ENCODE measurements around the gene HDAC4. TPM values are rescaled to one million over a fixed set of nuclear protein-coding genes. Genes with fewer than 3 reads are reported as not detected.

HDAC4 gene
- total RNA-seq, 1 donor from 2014 or later = 46.2 TPM

GRCh38 chr2:239124152-239124899, 276.5 kb downstream of the HDAC4 start:
- H3K27ac Mint-ChIP-seq = no peak overlapping the region
- H3K27me3 Mint-ChIP-seq = no peaks in the 10 kb centered on the region
- H3K4me3 Mint-ChIP-seq (ENCODE audit: low read depth) = no peak overlapping the region
- no peaks in the 10 kb centered on the region for H3K4me1 Mint-ChIP-seq (ENCODE audit: low read depth)
- H3K36me3 Mint-ChIP-seq (ENCODE audit: insufficient read depth) = peaks cover 14% of the 10 kb centered on the region
- no peaks in the 10 kb centered on the region for H3K9me3 Mint-ChIP-seq (ENCODE audit: low read depth)
- no peak for TF ChIP-seq CTCF (IDR thresholded peaks at IDR 0.05; ENCODE audit: unreplicated experiment)
- DNase-seq (ENCODE audit: low spot score, unreplicated experiment) = no peak

DNA sequence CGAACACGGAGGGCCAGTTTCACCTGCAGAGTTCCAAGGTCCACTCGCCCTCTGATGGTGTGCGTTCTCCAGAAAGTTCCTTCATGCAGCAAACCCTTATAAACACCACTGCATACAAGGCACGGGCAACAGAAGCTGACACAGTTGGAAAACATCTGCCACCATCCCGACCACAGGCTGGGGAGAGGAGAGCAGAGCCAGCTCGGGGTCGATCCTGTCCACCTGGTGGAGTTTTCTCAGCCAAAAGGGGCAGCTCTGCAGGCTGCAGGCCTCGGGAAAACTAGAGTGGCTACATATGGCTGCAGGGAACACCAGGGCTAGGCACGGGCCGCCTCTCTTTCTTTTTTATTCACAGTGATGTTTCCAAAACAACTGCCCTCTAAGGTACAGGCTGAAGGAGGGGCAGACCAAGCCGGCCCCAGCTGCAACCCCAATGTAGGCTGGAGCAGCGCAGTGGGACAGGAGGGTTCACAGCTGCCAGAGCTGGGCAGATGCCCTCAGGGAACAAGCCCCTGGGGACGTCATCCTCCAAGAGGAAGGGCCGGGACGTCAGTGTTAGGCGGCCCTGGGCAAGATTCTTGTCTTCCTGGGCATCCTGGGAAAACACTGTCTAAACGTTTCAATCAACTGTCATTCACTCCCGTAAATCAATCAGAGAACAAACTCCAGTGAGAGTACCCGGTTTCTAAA, 278.3 kb downstream of the HDAC4 start:
- Mint-ChIP-seq H3K27me3 (no peaks in the 10 kb centered on the region), H3K27ac (no peak overlapping the region), H3K9me3 (ENCODE audit: low read depth) (no peaks in the 10 kb centered on the region), H3K36me3 (ENCODE audit: insufficient read depth) (peaks cover 14% of the 10 kb centered on the region), H3K4me3 (ENCODE audit: low read depth) (no peak overlapping the region), H3K4me1 (ENCODE audit: low read depth) (no peaks in the 10 kb centered on the region)
- DNase-seq (ENCODE audit: low spot score, unreplicated experiment) = no peak
- no peak for TF ChIP-seq CTCF (IDR thresholded peaks at IDR 0.05; ENCODE audit: unreplicated experiment)

GRCh38 chr2:239121600-239122012, 279.2 kb downstream of the HDAC4 start:
- no peak for DNase-seq (ENCODE audit: low spot score, unreplicated experiment)
- no peak overlapping the region for H3K4me3 Mint-ChIP-seq (ENCODE audit: low read depth)
- H3K27me3 Mint-ChIP-seq = no peaks in the 10 kb centered on the region
- no peaks in the 10 kb centered on the region for H3K4me1 Mint-ChIP-seq (ENCODE audit: low read depth)
- H3K36me3 Mint-ChIP-seq (ENCODE audit: insufficient read depth) = peaks cover 16% of the 10 kb centered on the region
- H3K27ac Mint-ChIP-seq = no peak overlapping the region
- TF ChIP-seq CTCF (IDR thresholded peaks at IDR 0.05; ENCODE audit: unreplicated experiment) = no peak
- no peaks in the 10 kb centered on the region for H3K9me3 Mint-ChIP-seq (ENCODE audit: low read depth)

DNA sequence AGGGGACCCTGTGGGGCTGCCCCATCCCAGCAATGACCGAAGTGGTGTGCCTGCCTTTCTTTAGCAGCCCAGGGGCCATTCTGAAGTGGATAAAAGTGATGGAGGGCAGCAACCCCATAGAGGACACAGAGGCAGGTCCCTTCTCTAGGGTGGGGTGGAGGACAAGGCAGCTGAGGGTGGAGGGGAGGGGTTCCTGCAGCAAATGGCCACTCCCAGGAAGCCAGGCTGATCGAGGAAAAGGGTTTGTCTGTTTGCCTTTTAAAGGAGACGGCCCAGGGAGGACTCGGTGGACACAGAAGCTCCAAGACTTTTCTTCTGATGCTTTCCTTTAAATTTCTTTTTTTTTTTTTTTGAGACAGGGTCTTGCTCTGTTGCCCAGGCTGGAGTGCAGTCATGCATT, 280.2 kb downstream of the HDAC4 start:
- no peak for TF ChIP-seq CTCF (IDR thresholded peaks at IDR 0.05; ENCODE audit: unreplicated experiment)
- Mint-ChIP-seq H3K9me3 (ENCODE audit: low read depth) (no peaks in the 10 kb centered on the region), H3K27ac (no peak overlapping the region), H3K36me3 (ENCODE audit: insufficient read depth) (peaks cover 16% of the 10 kb centered on the region), H3K27me3 (no peaks in the 10 kb centered on the region), H3K4me3 (ENCODE audit: low read depth) (no peak overlapping the region), H3K4me1 (ENCODE audit: low read depth) (no peaks in the 10 kb centered on the region)
- DNase-seq (ENCODE audit: low spot score, unreplicated experiment) = no peak

DNA sequence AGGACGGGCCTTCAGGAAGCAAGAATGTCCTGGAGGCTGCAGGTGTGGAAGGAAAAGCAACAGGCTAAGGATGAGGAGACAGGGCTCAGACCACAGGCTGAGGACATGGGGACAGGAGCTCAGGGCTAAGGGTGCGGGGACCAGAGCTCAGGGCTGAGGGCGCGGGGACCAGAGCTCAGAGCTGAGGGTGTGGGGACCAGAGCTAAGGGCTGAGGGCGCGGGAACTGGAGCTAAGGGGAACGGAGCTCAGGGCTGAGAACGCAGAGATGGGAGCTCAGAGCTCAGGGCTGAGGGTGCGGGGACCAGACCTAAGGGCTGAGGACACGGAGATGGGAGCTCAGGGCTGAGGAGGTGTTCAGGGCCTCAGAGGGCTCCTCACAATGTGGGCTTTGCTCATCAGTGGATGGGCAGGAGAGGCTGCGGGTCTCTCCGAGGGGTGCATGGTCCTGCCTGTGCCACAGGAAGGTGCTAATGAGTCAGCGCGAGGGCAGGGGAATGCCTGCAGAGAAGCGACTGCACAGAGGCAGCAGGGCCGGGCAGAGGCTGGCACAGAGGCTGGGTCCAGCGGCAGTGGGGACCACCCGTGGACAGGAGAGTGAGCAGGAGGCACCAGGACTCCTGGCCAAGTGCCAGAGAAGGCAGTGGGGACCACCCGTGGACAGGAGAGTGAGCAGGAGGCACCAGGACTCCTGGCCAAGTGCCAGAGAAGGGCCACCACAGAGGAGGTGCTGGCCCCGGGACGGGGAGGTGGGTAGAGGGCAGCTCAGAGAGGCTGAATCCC, 281.3 kb downstream of the HDAC4 start:
- no peaks in the 10 kb centered on the region for H3K4me1 Mint-ChIP-seq (ENCODE audit: low read depth)
- no peaks in the 10 kb centered on the region for H3K27me3 Mint-ChIP-seq
- peak overlapping the region; percentile 43 for H3K27ac Mint-ChIP-seq
- H3K9me3 Mint-ChIP-seq (ENCODE audit: low read depth) = no peaks in the 10 kb centered on the region
- no peak overlapping the region for H3K4me3 Mint-ChIP-seq (ENCODE audit: low read depth)
- no peak for DNase-seq (ENCODE audit: low spot score, unreplicated experiment)
- no peak for TF ChIP-seq CTCF (IDR thresholded peaks at IDR 0.05; ENCODE audit: unreplicated experiment)
- peaks cover 5% of the 10 kb centered on the region for H3K36me3 Mint-ChIP-seq (ENCODE audit: insufficient read depth)
